Measurements from ENCODE around the gene MICAL1.

Gene MICAL1

GRCh38 chr6:109436041-109436440, 19.5 kb downstream of the MICAL1 start:
- DNase-seq (ENCODE audit: low read depth in 2 of 2): no peak

GRCh38 chr6:109434456-109434855, 21.1 kb downstream of the MICAL1 start:
- DNase-seq (ENCODE audit: low read depth in 2 of 2): no peak

DNA sequence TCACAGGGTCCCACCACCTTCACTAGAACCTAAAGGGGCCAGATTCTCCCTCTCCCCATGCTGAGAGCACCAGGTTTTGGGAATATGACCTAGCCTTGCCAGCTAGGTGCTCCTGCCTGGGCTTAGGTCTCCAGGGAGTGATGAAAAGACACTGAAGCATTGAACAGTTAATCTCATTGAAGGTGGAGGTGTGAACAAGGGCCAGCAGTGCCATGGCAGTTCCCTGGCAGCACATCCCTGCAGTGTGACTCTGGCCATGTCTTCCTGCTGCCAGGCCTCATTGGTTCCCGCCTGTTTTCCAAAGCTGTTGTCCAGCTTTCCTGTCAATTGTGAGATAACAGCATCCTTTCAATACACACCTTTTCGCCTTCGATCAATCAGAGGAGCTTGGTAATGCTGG, 26.1 kb downstream of the MICAL1 start:
- no peak for DNase-seq (ENCODE audit: low read depth in 2 of 2)

DNA sequence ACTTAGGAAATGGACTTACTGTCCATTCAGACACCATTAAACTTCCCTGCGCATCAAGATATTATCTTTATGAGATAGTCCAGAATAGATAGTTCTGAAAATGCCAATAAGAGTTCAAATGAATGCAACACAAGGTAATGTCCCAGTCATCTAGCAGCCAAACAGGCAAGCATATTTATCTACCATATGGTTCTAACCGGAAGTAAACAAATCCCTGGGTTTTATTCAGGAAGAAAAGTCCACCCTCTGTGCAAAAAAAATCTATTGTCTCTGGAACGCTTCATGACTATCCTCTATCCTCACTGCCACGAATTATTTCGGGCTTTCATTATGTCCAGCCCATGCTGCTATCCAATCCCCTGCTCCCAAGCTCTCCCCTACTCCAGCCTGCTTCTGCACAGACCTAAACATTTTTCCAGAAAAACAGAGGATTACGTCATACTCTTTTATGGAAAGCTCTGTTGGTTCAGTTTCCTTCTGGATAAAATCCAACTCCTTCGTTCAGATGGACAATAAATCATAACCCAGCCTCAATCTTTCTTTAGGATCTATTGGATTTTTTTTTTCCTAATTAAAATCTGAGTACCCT, 26.6 kb downstream of the MICAL1 start:
- DNase-seq (ENCODE audit: low read depth in 2 of 2): no peak

DNA sequence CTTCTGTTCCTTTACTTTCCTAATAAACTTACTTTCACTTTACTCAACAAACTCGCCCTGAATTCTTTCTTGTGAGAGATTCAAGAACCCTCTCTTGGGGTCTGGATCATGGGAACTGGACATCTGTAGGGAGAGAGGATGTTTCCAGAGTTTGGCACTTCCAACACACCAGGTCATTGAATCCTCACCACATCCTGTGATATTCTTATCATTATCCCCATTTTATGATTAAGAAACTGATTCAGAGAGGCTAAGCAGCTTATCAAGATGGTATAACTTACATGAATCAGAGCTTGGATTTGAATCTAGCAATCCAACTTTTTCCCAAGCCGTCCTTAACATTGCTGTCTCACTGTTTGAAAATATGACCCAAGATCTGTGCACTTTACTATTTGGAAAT, 30.6 kb downstream of the MICAL1 start:
- DNase-seq (ENCODE audit: low read depth in 2 of 2): no peak

- no peak for DNase-seq (ENCODE audit: low read depth in 2 of 2)
Observed at GRCh38 chr6:109421184-109421583, 34.4 kb downstream of the MICAL1 start.

GRCh38 chr6:109420751-109421150, 34.8 kb downstream of the MICAL1 start:
- DNase-seq (ENCODE audit: low read depth in 2 of 2): no peak

DNA sequence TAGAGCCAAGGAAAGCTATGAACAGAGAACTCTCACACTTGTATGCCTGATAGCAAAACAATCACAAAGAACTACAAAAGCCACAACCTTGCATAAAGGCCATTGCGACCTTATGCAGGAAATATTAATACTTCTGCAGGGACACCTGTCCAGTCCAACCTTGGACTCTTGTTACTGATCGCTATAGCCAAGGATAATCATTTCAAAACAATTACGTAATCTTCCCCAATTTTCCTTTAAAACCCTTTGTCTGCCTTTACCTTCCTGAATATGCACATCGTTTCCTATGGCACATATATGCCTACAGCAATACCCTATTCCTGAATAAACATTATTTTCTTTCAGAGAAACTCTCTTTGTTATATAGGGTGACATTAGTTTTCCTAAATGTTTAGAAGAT, 37.9 kb downstream of the MICAL1 start:
- no peak for DNase-seq (ENCODE audit: low read depth in 2 of 2)

DNA sequence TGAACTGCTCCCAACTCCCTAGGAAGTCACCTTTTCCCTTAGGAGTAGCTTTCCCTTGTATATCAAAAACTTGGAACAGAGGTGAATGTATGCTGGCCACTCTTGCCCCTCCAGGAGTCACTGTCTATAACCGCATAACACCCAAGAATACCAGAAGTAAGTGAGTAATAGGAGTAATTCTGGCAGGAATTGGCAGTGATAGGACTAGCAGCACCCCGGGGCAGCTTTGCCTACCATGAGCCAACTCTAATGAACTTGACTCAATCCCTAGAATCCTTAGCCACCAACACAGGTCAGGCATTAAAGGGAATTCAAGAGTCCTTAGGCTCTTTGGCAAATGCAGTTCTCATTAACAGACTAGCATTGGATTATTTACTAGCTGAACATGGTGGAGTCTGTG, 44.5 kb downstream of the MICAL1 start:
- DNase-seq (ENCODE audit: low read depth in 2 of 2): no peak

- no peak for DNase-seq (ENCODE audit: low read depth in 2 of 2)
Observed at GRCh38 chr6:109406196-109406595, 49.4 kb downstream of the MICAL1 start.

DNA sequence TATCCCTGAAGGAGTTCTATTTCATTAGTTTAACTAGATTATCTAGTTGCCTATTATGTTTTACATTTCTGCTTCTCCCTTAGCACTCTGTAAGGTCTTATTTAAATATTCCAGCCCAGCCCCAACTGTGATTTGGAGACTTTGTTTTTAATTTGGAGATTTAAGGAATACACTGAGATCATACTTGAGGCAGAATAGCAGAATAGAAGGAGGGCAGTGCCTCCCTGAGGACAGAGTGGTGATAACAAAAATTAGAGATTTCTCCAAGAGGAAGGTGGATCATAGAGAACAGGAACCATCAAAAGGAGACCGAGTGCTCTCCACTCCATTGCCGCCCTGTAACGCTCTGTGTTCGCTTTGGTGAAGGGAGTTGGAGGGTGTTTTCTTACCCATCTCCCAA, 58.6 kb downstream of the MICAL1 start:
- DNase-seq (ENCODE audit: low read depth in 2 of 2): no peak

DNA sequence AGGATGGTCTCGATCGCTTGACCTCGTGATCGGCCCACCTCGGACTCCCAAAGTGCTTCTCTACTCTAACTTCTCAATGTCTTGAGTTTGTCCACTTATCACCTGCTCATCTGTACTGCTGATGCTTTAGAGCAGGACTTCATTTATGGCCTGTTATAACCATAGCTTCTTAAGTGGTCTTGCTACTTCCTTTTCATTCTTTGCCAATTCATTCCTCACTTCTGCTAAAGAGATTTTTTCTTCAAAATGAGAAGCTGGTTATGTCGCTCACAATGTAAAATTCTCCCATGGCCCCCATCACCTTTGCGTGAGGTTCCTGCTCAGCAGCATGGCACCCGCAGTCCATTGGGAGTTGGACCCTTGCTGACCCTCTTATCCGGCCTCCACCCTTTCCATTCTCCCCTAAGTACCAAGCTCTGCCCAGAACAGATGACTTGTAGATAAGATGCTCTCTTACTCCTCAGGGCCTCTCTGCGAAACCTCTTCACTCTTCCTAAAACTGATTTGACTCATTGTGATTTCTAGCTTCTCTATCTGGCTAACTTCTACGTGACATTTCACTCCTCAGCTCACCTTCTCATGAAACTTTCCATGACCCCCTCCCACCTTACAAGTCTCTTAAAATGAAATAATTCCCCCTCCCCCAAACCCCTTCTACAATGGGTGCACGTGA, 59.4 kb downstream of the MICAL1 start:
- no peak for DNase-seq (ENCODE audit: low read depth in 2 of 2)

Measured in stimulated activated CD4-positive, alpha-beta T cell treated with anti-CD3 and anti-CD28 coated beads, Interleukin-4, amount 100 ng/mL, for 48 hours (primary cell).